Measurements from ENCODE around the gene TACC2. TPM values are rescaled to one million over a fixed set of nuclear protein-coding genes. Genes with fewer than 3 reads are reported as not detected.

The TACC2 gene
- total RNA-seq, 2 experiments from 2014 or later = not detected

GRCh38 chr10:122191936-122192541 is 203.1 kb downstream of the TACC2 start:
- DNase-seq (no peak), ATAC-seq (ENCODE audit: poor library complexity) (no peak)
- Histone ChIP-seq H3K4me1 (ENCODE audit: insufficient read depth, low read length) (no peaks in the 10 kb centered on the region), H3K27ac (ENCODE audit: low read depth in 1 of 2, low read length in 2 of 2) (no peak overlapping the region), H3K9me3 (ENCODE audit: control insufficient read depth in 1 of 2, insufficient read depth in 1 of 2, low read length in 2 of 2) (peaks cover 0 to 6% of the 10 kb centered on the region in 2 experiments), H3K4me3 (ENCODE audit: low read length) (no peak overlapping the region), H3K27me3 (ENCODE audit: control insufficient read depth in 1 of 2, insufficient read depth in 2 of 2, low read length in 2 of 2) (no peaks in the 10 kb centered on the region), H3K36me3 (ENCODE audit: insufficient read depth, low read length) (no peaks in the 10 kb centered on the region)
- ChIA-PET POLR2A (no interaction called here), CTCF (no interaction called here)
- peaks cover 8% of the 10 kb centered on the region for H3K27me3 Mint-ChIP-seq
- H3K27ac Mint-ChIP-seq = no peak overlapping the region
- intact Hi-C loops (cut with DNase I, micrococcal nuclease) = no loop called here
- H3K4me1 Mint-ChIP-seq (ENCODE audit: low read depth) = no peaks in the 10 kb centered on the region
- no peak for TF ChIP-seq CTCF (IDR thresholded peaks at IDR 0.05)
- no peaks in the 10 kb centered on the region for H3K9me3 Mint-ChIP-seq
- no peaks in the 10 kb centered on the region for H3K36me3 Mint-ChIP-seq (ENCODE audit: low read depth)
- H3K4me3 Mint-ChIP-seq = no peak overlapping the region

GRCh38 chr10:122194251-122194650 is 205.3 kb downstream of the TACC2 start:
- Histone ChIP-seq H3K27ac (ENCODE audit: low read depth in 1 of 2, low read length in 2 of 2) (no peak overlapping the region), H3K27me3 (ENCODE audit: control insufficient read depth in 1 of 2, insufficient read depth in 2 of 2, low read length in 2 of 2) (no peaks in the 10 kb centered on the region), H3K36me3 (ENCODE audit: insufficient read depth, low read length) (no peaks in the 10 kb centered on the region), H3K4me3 (ENCODE audit: low read length) (no peak overlapping the region), H3K4me1 (ENCODE audit: insufficient read depth, low read length) (no peaks in the 10 kb centered on the region), H3K9me3 (ENCODE audit: control insufficient read depth in 1 of 2, insufficient read depth in 1 of 2, low read length in 2 of 2) (peaks cover 0 to 9% of the 10 kb centered on the region in 2 experiments)
- Mint-ChIP-seq H3K27me3 (peaks cover 8% of the 10 kb centered on the region), H3K4me3 (no peak overlapping the region), H3K9me3 (no peaks in the 10 kb centered on the region), H3K36me3 (ENCODE audit: low read depth) (no peaks in the 10 kb centered on the region), H3K27ac (no peak overlapping the region), H3K4me1 (ENCODE audit: low read depth) (no peaks in the 10 kb centered on the region)
- ChIA-PET CTCF (no interaction called here), POLR2A (no interaction called here)
- intact Hi-C loops (cut with DNase I, micrococcal nuclease) = no loop called here
- no peak for DNase-seq
- no peak for TF ChIP-seq CTCF (IDR thresholded peaks at IDR 0.05)
- no peak for ATAC-seq (ENCODE audit: poor library complexity)

- no peaks in the 10 kb centered on the region for H3K4me1 Mint-ChIP-seq (ENCODE audit: low read depth)
- ATAC-seq (ENCODE audit: poor library complexity) = no peak
- no peak overlapping the region for H3K4me3 Mint-ChIP-seq
- ChIA-PET CTCF (no interaction called here), POLR2A (no interaction called here)
- no peaks in the 10 kb centered on the region for H3K36me3 Mint-ChIP-seq (ENCODE audit: low read depth)
- Histone ChIP-seq H3K36me3 (ENCODE audit: insufficient read depth, low read length) (no peaks in the 10 kb centered on the region), H3K4me3 (ENCODE audit: low read length) (no peak overlapping the region), H3K27ac (ENCODE audit: low read depth in 1 of 2, low read length in 2 of 2) (no peak overlapping the region), H3K9me3 (ENCODE audit: control insufficient read depth in 1 of 2, insufficient read depth in 1 of 2, low read length in 2 of 2) (peaks cover 0 to 9% of the 10 kb centered on the region in 2 experiments), H3K4me1 (ENCODE audit: insufficient read depth, low read length) (no peaks in the 10 kb centered on the region), H3K27me3 (ENCODE audit: control insufficient read depth in 1 of 2, insufficient read depth in 2 of 2, low read length in 2 of 2) (no peaks in the 10 kb centered on the region)
- no peak overlapping the region for H3K27ac Mint-ChIP-seq
- peaks cover 8% of the 10 kb centered on the region for H3K27me3 Mint-ChIP-seq
- no peaks in the 10 kb centered on the region for H3K9me3 Mint-ChIP-seq
- intact Hi-C loops (cut with DNase I, micrococcal nuclease) = no loop called here
- no peak for DNase-seq
- TF ChIP-seq CTCF (IDR thresholded peaks at IDR 0.05) = no peak
Observed at GRCh38 chr10:122196218-122196617, 207.3 kb downstream of the TACC2 start.
